Testis (tissue), 3 donors: ENCODE measurements around the gene P4HTM. TPM values are rescaled to one million over a fixed set of nuclear protein-coding genes. Genes with fewer than 3 reads are reported as not detected.

Experiments used
- DNase-seq: peaks from one replicate; pipeline ENCODE4 v3.0.0-alpha.2; 2019
- H3K27ac ChIP-seq, 2 donors: fragments of 200-600 bp; sonication (generic); one replicate each; pipeline ENCODE4 v1.5.1; 2019
- H3K27me3 ChIP-seq: fragments of 200-600 bp; sonication (generic); one replicate; pipeline ENCODE4 v1.5.1; 2019
- H3K36me3 ChIP-seq: fragments of 200-600 bp; sonication (generic); one replicate; pipeline ENCODE4 v1.5.1; 2017; ENCODE audit warnings: low read depth; ENCODE audit errors: missing control alignments
- H3K4me1 ChIP-seq: fragments of 200-600 bp; sonication (generic); one replicate; pipeline ENCODE4 v1.5.1; 2019
- H3K4me3 ChIP-seq, 2 donors: fragments of 200-600 bp; sonication (generic); one replicate each; pipeline ENCODE4 v1.5.1; 2017 to 2019
- H3K9me3 ChIP-seq: fragments of 200-600 bp; sonication (generic); one replicate; pipeline ENCODE4 v1.5.1; 2017
- CTCF ChIP-seq, 3 experiments: fragments of 450-650 bp in 2 of 3; fragments of 200-600 bp in 1 of 3; sonication (generic) in 1 of 3; IDR thresholded peaks; one replicate each; pipeline ENCODE4 v1.5.1; 2016 to 2019; ENCODE audit warnings: antibody characterized with exemption in 3 of 3, mild to moderate bottlenecking in 2 of 3, moderate library complexity in 1 of 3
- POLR2A ChIP-seq: fragments of 450-650 bp; IDR thresholded peaks from one replicate; pipeline ENCODE4 v1.6.1; 2017; ENCODE audit warnings: antibody characterized with exemption, mild to moderate bottlenecking, moderate library complexity
- WGBS, 2 donors: methylation state at CpG; one replicate each; pipeline ENCODE4 v1.1.5; 2018; 5-methylcytosine and 5-hydroxymethylcytosine counted together
- intact Hi-C: fragments of 100-400 bp; cut with DNase I; formaldehyde crosslinking; loops from one replicate; pipeline ENCODE4 v1.15.1; 2023; ENCODE audit warnings: low total_unique reads
- polyA plus RNA-seq: library from polyadenylated mRNA; stranded (reverse); fragments of 350-450 nt; fragmentation: Illumina TruSeq; extraction: RNeasy Lipid Tissue Mini Kit (QIAGEN cat#74804); gene quantifications from one replicate; pipeline ENCODE4 v1.2.3, GENCODE V29; 2014; ENCODE audit warnings: low read depth, low replicate concordance; ENCODE audit not compliant: insufficient read depth
- total RNA-seq, 2 donors: library from RNA; depleted of rRNA; stranded (reverse); fragments of >200 nt; gene quantifications; one replicate each; pipeline ENCODE4 v1.2.3, GENCODE V29; 2016

The P4HTM gene
- total and polyA plus RNA-seq, 3 donors from 2014 or later = 52.3 to 122 (median 107) TPM

DNA sequence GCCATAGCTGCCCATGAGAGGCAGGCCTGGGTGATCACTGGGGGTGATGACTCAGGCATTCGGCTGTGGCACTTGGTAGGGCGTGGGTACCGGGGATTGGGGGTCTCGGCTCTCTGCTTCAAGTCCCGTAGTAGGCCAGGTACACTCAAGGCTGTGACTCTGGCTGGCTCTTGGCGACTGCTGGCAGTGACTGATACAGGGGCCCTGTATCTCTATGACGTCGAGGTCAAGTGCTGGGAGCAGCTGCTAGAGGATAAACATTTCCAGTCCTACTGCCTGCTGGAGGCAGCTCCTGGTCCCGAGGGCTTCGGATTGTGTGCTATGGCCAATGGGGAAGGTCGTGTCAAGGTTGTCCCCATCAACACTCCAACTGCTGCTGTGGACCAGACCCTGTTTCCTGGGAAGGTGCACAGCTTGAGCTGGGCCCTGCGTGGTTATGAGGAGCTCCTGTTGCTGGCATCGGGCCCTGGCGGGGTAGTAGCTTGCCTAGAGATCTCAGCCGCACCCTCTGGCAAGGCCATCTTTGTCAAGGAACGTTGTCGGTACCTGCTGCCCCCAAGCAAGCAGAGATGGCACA is 22.5 kb downstream of the P4HTM start:
- 62 to 68% methylated on average over 9 to 17 of the region's 17 CpGs for WGBS, 2 donors
- H3K36me3 ChIP-seq = no peaks in the 10 kb centered on the region
- intact Hi-C loops = no loop called here
- TF ChIP-seq POLR2A (no peak), CTCF (IDR thresholded peaks at IDR 0.05) (no peak)
- H3K27ac ChIP-seq = no peak overlapping the region
- peaks cover 24% of the 10 kb centered on the region for H3K4me1 ChIP-seq
- H3K9me3 ChIP-seq = no peaks in the 10 kb centered on the region
- no peak overlapping the region for H3K4me3 ChIP-seq
- no peak for DNase-seq
- H3K27me3 ChIP-seq = no peaks in the 10 kb centered on the region

- TF ChIP-seq CTCF (IDR thresholded peaks at IDR 0.05) (no peak), POLR2A (no peak)
- Histone ChIP-seq H3K4me1 (peaks cover 25% of the 10 kb centered on the region), H3K36me3 (no peaks in the 10 kb centered on the region), H3K27ac (no peak overlapping the region), H3K4me3 (no peak overlapping the region), H3K27me3 (no peaks in the 10 kb centered on the region), H3K9me3 (no peaks in the 10 kb centered on the region)
- intact Hi-C loops = no loop called here
- WGBS, 2 donors = 70 to 88% methylated on average over 7 to 19 of the region's 19 CpGs
- no peak for DNase-seq
Observed at GRCh38 chr3:49013113-49013737, 23.2 kb downstream of the P4HTM start.

DNA sequence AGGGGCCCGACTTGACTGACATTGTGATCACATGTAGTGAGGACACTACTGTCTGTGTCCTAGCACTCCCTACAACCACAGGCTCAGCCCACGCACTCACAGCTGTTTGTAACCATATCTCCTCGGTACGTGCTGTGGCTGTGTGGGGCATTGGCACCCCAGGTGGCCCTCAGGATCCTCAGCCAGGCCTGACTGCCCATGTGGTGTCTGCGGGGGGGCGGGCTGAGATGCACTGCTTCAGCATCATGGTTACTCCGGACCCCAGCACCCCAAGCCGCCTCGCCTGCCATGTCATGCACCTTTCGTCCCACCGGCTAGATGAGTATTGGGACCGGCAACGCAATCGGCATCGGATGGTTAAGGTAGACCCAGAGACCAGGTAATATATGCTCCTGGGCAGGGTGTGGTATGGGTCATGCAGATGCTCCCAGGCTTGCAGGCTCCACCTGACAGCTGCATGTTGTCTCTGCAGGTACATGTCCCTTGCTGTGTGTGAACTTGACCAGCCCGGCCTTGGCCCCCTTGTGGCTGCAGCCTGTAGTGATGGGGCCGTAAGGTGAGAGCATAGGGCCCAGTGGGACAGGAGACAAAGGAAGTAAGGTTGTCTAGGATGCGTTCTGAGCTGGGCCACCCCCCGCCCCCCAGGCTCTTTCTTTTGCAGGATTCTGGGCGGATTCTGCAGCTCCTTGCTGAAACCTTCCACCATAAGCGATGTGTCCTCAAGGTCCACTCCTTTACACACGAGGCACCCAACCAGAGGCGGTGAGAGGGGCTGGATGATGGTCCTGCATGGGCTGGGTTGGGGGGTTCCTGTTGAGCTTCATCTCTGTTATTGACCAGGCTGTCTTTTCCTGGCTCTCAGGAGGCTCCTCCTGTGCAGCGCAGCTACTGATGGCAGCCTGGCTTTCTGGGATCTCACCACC is 24.0 kb downstream of the P4HTM start:
- intact Hi-C loops = no loop called here
- peak; percentile 78 for DNase-seq
- Histone ChIP-seq H3K27ac (no peak overlapping the region), H3K36me3 (no peaks in the 10 kb centered on the region), H3K27me3 (no peaks in the 10 kb centered on the region), H3K9me3 (no peaks in the 10 kb centered on the region), H3K4me3 (no peak overlapping the region), H3K4me1 (peaks cover 20% of the 10 kb centered on the region)
- TF ChIP-seq POLR2A (no peak), CTCF (IDR thresholded peaks at IDR 0.05) (peak; percentile 24 to 57 (median 38))
- WGBS, 2 donors = 82 to 84% methylated on average over 17 to 24 of the region's 24 CpGs

DNA sequence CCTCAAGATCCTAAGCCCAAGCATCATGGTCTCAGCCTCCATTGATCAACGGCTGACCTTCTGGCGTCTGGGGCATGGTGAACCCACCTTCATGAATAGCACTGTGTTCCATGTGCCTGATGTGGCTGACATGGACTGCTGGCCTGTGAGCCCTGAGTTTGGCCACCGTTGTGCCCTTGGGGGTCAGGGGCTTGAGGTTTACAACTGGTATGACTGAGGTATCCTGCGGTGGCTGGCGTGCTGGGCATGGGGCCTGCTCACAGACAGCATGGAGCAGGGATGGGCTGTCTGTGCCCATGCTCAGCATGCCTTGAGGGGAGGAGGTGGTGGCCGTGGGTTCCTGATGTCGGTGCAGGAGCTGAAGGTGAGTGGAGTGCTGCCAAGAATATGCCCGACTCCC is 25.0 kb downstream of the P4HTM start:
- DNase-seq = no peak
- intact Hi-C loops = no loop called here
- no peak overlapping the region for H3K27ac ChIP-seq
- no peaks in the 10 kb centered on the region for H3K36me3 ChIP-seq
- no peak overlapping the region for H3K4me3 ChIP-seq
- 70 to 81% methylated on average over 2 to 8 of the region's 8 CpGs for WGBS, 2 donors
- no peaks in the 10 kb centered on the region for H3K9me3 ChIP-seq
- no peaks in the 10 kb centered on the region for H3K27me3 ChIP-seq
- H3K4me1 ChIP-seq = peaks cover 31% of the 10 kb centered on the region
- TF ChIP-seq POLR2A (no peak), CTCF (IDR thresholded peaks at IDR 0.05) (no peak)
